SK-N-SH treated with all-trans-retinoic acid at 6 μM for 48 hours (cell line): ENCODE data around the gene COL24A1.
"Not testable (repeated sequence)": the region's sequence is repeated elsewhere in the genome, so short reads cannot be mapped to it uniquely, and the experiment has no call there.

Source experiments
- ATAC-seq: fragments of 200-7000 bp; cut with Tn5 transposase; 3 replicates; pipeline ENCODE4 v1.9.1; 2020; ENCODE audit warnings: mild to moderate bottlenecking, moderate library complexity
- BACH2 ChIP-seq: fragments of 250-450 bp; sonication (Bioruptor Pico); IDR thresholded peaks from 2 replicates; pipeline ENCODE4 v1.9.0; 2021; ENCODE audit warnings: mild to moderate bottlenecking, borderline replicate concordance
- CREB5 ChIP-seq: fragments of 250-450 bp; sonication (Bioruptor Pico); IDR thresholded peaks from 2 replicates; pipeline ENCODE4 v1.5.1; 2020; ENCODE audit warnings: low read depth, mild to moderate bottlenecking, moderate library complexity
- CSDC2 ChIP-seq: fragments of 250-450 bp; sonication (Bioruptor Pico); IDR thresholded peaks from 2 replicates; pipeline ENCODE4 v1.5.0; 2020; ENCODE audit warnings: mild to moderate bottlenecking, moderate library complexity
- CSRNP3 ChIP-seq: fragments of 250-450 bp; sonication (Bioruptor Pico); IDR thresholded peaks from 2 replicates; pipeline ENCODE4 v1.5.1; 2021; ENCODE audit warnings: mild to moderate bottlenecking, moderate library complexity
- ESRRG ChIP-seq: fragments of 250-450 bp; sonication (Bioruptor Pico); IDR thresholded peaks from 2 replicates; pipeline ENCODE4 v1.6.1; 2021; ENCODE audit warnings: mild to moderate bottlenecking
- ISL1 ChIP-seq: fragments of 250-450 bp; sonication (Bioruptor Pico); IDR thresholded peaks from 2 replicates; pipeline ENCODE4 v2.1.2; 2022; ENCODE audit warnings: mild to moderate bottlenecking, moderate library complexity
- OSR1 ChIP-seq: fragments of 250-450 bp; sonication (Bioruptor Pico); IDR thresholded peaks from 2 replicates; pipeline ENCODE4 v1.8.0; 2022; ENCODE audit warnings: moderate library complexity, mild to moderate bottlenecking, inconsistent platforms
- POU6F1 ChIP-seq: fragments of 250-450 bp; sonication (Bioruptor Pico); IDR thresholded peaks from 2 replicates; pipeline ENCODE4 v1.8.0; 2021; ENCODE audit warnings: low read depth, mild to moderate bottlenecking, moderate library complexity, borderline replicate concordance
- SNAI2 ChIP-seq: fragments of 250-450 bp; sonication (Bioruptor Pico); IDR thresholded peaks from 2 replicates; pipeline ENCODE4 v1.5.0; 2020; ENCODE audit warnings: mild to moderate bottlenecking, moderate library complexity
- TCF4 ChIP-seq: fragments of 250-450 bp; sonication (Bioruptor Pico); IDR thresholded peaks from 2 replicates; pipeline ENCODE4 v1.8.0; 2021; ENCODE audit warnings: mild to moderate bottlenecking, moderate library complexity, borderline replicate concordance
- TOX ChIP-seq: fragments of 250-450 bp; sonication (Bioruptor Pico); IDR thresholded peaks from 2 replicates; pipeline ENCODE4 v1.8.0; 2021; ENCODE audit warnings: mild to moderate bottlenecking, moderate library complexity, borderline replicate concordance
- ZC3H10 ChIP-seq: fragments of 250-450 bp; sonication (Bioruptor Pico); IDR thresholded peaks from 2 replicates; pipeline ENCODE4 v1.5.1; 2021; ENCODE audit warnings: mild to moderate bottlenecking, moderate library complexity
- ZFP3 ChIP-seq: fragments of 250-450 bp; sonication (Bioruptor Pico); IDR thresholded peaks from 2 replicates; pipeline ENCODE4 v1.5.0; 2020; ENCODE audit warnings: mild to moderate bottlenecking, moderate library complexity
- ZFP30 ChIP-seq: fragments of 450-650 bp; formaldehyde crosslinking; IDR thresholded peaks from 2 replicates; pipeline ENCODE4 v1.5.0; 2022; ENCODE audit warnings: mild to moderate bottlenecking, moderate library complexity
- ZNF565 ChIP-seq: fragments of 450-650 bp; formaldehyde crosslinking; conservative IDR thresholded peaks from 2 replicates; pipeline ENCODE4 v1.5.0; 2020; ENCODE audit warnings: low read depth, mild to moderate bottlenecking, moderate library complexity
- ZNF70 ChIP-seq: fragments of 450-650 bp; formaldehyde crosslinking; IDR thresholded peaks from 2 replicates; pipeline ENCODE4 v1.5.0; 2020; ENCODE audit warnings: mild to moderate bottlenecking, moderate library complexity
- ZNF8 ChIP-seq: fragments of 450-650 bp; formaldehyde crosslinking; IDR thresholded peaks from 2 replicates; pipeline ENCODE4 v1.5.0; 2020; ENCODE audit warnings: mild to moderate bottlenecking, moderate library complexity
- TF ChIP-seq, protein P1 (sequence below): fragments of 250-450 bp; sonication (Bioruptor Pico); IDR thresholded peaks from 2 replicates; pipeline ENCODE4 v1.5.0; 2020; ENCODE audit warnings: mild to moderate bottlenecking, moderate library complexity
- TF ChIP-seq, protein P2 (sequence below): fragments of 250-450 bp; sonication (Bioruptor Pico); IDR thresholded peaks from 2 replicates; pipeline ENCODE4 v1.8.0; 2020; ENCODE audit warnings: mild to moderate bottlenecking, moderate library complexity, borderline replicate concordance

Gene COL24A1

DNA sequence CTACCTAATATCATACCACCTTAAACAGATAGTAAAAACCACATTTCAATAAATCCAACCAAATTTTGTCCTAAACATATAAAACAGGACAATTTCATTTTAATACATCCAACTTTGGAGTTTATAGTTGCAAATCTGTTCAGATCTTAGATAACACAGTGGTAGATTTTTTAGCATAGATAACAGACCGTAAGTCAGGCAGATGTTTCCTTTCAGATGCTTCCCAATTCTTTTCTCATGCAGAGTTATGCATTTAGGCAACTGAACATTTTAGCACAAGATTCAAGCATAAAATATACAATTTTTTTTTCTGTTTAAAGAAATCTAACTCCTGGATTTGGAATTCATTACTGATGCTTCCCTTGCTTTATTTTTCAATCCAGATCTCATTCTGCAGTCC, 291.8 kb downstream of the COL24A1 start:
- no peak for TF ChIP-seq TCF4
- TF ChIP-seq ZFP30 (CRISPR knock-in tag) = no peak
- no peak for TF ChIP-seq OSR1 (CRISPR knock-in tag)
- TF ChIP-seq SNAI2 (CRISPR knock-in tag) = no peak
- TF ChIP-seq, protein P1, sequence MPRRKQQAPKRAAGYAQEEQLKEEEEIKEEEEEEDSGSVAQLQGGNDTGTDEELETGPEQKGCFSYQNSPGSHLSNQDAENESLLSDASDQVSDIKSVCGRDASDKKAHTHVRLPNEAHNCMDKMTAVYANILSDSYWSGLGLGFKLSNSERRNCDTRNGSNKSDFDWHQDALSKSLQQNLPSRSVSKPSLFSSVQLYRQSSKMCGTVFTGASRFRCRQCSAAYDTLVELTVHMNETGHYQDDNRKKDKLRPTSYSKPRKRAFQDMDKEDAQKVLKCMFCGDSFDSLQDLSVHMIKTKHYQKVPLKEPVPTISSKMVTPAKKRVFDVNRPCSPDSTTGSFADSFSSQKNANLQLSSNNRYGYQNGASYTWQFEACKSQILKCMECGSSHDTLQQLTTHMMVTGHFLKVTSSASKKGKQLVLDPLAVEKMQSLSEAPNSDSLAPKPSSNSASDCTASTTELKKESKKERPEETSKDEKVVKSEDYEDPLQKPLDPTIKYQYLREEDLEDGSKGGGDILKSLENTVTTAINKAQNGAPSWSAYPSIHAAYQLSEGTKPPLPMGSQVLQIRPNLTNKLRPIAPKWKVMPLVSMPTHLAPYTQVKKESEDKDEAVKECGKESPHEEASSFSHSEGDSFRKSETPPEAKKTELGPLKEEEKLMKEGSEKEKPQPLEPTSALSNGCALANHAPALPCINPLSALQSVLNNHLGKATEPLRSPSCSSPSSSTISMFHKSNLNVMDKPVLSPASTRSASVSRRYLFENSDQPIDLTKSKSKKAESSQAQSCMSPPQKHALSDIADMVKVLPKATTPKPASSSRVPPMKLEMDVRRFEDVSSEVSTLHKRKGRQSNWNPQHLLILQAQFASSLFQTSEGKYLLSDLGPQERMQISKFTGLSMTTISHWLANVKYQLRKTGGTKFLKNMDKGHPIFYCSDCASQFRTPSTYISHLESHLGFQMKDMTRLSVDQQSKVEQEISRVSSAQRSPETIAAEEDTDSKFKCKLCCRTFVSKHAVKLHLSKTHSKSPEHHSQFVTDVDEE (CRISPR knock-in tag) = no peak
- TF ChIP-seq CSDC2 (CRISPR knock-in tag) = no peak
- TF ChIP-seq, all 23 proteins: peak for 0
- no peak for ATAC-seq

DNA sequence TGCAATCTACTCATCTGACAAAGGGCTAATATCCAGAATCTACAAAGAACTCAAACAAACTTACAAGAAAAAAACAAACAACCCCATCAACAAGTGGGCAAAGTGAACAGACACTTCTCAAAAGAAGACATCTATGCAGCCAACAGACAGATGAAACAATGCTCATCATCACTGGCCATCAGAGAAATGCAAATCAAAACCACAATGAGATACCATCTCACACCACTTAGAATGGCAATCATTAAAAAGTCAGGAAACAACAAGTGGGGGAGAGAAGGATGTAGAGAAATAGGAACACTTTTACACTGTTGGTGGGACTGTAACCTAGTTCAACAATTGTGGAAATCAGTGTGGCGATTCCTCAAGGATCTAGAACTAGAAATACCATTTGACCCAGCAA, 292.9 kb downstream of the COL24A1 start:
- not testable (repeated sequence) for ATAC-seq

DNA sequence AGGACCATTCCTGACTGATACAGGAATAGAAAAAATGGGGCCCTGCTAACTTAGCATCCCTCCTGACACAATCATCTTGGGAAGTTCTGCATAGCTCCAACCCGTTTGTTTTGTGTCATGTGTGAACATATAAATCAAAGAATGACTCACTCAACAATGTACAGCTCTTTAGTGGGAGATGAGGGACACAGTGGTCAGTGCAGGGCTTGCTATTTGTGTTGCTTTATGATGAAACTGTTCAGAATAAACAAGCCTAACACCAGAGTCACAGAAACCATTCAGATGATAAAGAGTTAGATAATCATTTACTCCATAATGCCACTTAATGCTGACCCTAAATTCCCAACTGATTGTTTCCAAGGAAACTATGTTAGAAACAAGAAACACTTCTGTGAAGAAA, 294.1 kb downstream of the COL24A1 start:
- ATAC-seq = no peak
- TF ChIP-seq ZNF565 (CRISPR knock-in tag) = no peak

- TF ChIP-seq ESRRG (no peak), ISL1 (CRISPR knock-in tag) (no peak), ZNF70 (CRISPR knock-in tag) (no peak), TCF4 (no peak), CSRNP3 (no peak), CSDC2 (CRISPR knock-in tag) (no peak), ZNF565 (CRISPR knock-in tag) (no peak), TOX (no peak), SNAI2 (CRISPR knock-in tag) (no peak), ZFP3 (no peak), ZNF8 (CRISPR knock-in tag) (no peak)
- TF ChIP-seq, protein P2, sequence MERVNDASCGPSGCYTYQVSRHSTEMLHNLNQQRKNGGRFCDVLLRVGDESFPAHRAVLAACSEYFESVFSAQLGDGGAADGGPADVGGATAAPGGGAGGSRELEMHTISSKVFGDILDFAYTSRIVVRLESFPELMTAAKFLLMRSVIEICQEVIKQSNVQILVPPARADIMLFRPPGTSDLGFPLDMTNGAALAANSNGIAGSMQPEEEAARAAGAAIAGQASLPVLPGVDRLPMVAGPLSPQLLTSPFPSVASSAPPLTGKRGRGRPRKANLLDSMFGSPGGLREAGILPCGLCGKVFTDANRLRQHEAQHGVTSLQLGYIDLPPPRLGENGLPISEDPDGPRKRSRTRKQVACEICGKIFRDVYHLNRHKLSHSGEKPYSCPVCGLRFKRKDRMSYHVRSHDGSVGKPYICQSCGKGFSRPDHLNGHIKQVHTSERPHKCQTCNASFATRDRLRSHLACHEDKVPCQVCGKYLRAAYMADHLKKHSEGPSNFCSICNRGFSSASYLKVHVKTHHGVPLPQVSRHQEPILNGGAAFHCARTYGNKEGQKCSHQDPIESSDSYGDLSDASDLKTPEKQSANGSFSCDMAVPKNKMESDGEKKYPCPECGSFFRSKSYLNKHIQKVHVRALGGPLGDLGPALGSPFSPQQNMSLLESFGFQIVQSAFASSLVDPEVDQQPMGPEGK (CRISPR knock-in tag) = no peak
- TF ChIP-seq, all 23 proteins: peak for 0
- no peak for ATAC-seq
These were observed 298.6 kb downstream of the COL24A1 start for GRCh38 chr1:85857991-85858390.

DNA sequence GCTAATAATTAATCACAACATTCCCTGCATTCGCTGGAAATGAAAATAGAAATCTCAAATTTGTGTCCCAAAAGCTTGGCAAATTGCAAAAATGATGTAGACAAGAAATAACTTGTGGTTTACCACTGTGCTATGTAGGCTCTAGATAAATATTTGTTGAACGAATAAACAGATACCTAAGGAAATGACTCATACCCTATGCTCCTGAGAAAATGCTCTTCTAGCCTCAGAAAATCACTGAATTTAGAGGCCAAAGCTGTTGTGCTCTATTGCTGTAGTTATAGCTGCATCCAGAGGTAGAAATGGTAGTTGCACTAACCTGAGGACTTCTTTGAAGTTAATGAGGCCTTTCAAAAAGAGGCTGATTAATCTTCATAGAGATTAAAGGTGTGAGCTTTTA, 306.3 kb downstream of the COL24A1 start:
- peak; percentile 90 for ATAC-seq
- TF ChIP-seq TCF4 = no peak
- TF ChIP-seq CREB5 (CRISPR knock-in tag) = no peak
- TF ChIP-seq, protein P1 (CRISPR knock-in tag) = no peak
- TF ChIP-seq ZC3H10 (CRISPR knock-in tag) = no peak
- TF ChIP-seq ISL1 (CRISPR knock-in tag) = no peak
- TF ChIP-seq, protein P2 (CRISPR knock-in tag) = no peak
- no peak for TF ChIP-seq POU6F1
- no peak for TF ChIP-seq ZNF70 (CRISPR knock-in tag)
- no peak for TF ChIP-seq BACH2 (CRISPR knock-in tag)
- TF ChIP-seq, all 23 proteins: peak for 0
